HG03103 (cell line): Measurements from ENCODE around the gene PODXL.
"Not testable (repeated sequence)": the region's sequence is repeated elsewhere in the genome, so short reads cannot be mapped to it uniquely, and the experiment has no call there.

Experiments
- ATAC-seq: cut with Tn5 transposase; IDR thresholded peaks from one replicate; pipeline ENCODE4 v1.9.1; 2021; ENCODE audit warnings: low read depth; ENCODE audit not compliant: unreplicated experiment

Gene PODXL

DNA sequence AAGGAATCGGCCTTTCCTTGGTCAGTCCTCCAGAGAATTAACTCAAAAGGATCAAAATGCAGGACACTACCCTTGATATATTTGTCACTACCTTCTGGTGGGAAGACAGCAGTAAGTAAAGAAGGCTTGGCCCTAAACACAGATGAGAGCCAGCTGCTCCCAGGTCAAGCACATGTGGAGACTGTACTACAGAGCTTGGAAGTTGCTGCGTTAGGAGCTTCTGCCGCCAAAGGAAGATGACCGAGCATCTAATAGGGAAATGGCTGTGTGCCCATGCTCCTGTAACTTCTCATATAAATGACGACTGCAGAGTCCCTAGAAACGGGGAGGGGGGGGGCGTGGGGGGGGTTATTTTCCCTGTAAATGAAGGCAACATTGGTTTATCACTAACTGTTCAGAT, 59.0 kb downstream of the PODXL start:
- ATAC-seq: no peak

GRCh38 chr7:131495669-131496498, 60.5 kb downstream of the PODXL start:
- no peak for ATAC-seq

DNA sequence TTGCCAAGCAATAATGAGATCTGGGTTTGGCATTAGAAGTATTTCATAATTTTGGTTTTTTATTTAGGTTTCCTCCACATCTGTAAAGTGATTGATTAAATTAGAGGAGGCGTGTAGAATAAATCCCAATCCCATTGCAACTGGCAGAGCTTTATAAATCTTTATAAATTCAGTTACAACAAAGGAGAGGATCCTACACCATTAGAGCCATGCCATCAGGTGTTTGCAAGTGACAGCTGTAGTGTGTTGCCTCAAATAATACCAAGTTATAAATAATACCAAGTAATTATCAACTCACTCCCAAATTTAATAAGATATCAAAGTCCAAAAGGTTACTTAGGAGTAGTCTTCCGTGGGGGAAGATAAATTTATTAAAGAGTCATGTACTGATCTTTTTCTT, 62.2 kb downstream of the PODXL start:
- no peak for ATAC-seq

GRCh38 chr7:131493581-131493980, 62.8 kb downstream of the PODXL start:
- no peak for ATAC-seq

GRCh38 chr7:131493081-131493480, 63.3 kb downstream of the PODXL start:
- no peak for ATAC-seq

DNA sequence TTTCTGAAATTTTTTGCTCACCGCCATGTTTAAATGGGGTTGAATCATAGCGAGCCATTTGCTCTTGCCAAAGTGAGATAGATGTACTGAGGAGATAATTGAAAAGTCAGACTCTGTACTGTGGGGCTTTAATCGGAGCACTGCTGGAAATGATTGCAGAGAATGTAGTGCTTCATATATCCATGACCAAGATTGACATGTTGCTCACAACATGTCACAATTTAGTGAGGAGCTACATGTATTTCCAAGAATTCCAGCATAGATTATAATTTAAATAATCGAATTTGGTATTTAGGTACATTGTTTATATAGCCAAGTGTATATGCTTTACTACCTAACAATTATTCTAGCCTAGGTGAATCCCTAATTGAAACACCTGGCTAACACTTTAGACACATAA, 66.5 kb downstream of the PODXL start:
- no peak for ATAC-seq

DNA sequence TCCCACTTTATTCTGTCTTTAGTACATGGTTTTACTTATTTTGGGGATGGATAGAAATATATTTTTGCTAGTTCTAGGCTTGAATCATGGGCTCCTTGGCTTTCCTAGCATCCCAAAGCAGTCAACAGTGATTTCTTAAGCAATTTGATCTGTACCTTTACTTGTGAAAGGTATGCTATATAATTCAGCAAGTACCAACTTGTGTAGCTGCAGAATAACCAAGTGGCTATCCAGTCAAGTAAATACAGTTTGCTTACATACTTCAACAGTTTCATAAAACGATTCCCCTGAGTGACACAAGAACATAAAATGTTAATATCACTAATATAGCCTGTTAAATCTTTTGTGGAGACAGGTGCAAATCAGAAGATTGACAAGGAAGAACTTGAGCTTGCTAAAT, 67.2 kb downstream of the PODXL start:
- ATAC-seq: no peak

GRCh38 chr7:131488361-131488760, 68.1 kb downstream of the PODXL start:
- ATAC-seq: no peak

GRCh38 chr7:131487217-131487616, 69.2 kb downstream of the PODXL start:
- no peak for ATAC-seq

DNA sequence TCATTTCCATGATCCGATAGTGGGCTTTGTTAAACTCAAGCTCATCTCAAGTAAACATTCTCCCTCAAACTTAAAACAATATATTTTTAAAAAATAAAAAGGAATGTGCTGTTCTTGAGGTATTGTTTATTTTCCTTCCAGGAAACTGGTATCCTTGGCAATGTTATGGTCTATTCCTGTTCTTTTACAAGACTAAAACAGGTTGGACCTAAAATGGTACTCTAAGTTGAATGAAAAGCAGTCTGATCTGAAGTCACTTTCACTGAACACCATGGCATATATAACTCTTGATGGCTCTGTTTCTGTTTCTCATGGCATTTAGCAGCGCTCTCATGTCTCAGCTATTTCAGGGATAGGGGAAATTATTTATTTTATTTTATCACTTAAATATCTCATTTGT, 70.1 kb downstream of the PODXL start:
- ATAC-seq: no peak

GRCh38 chr7:131483586-131483985, 72.8 kb downstream of the PODXL start:
- ATAC-seq: no peak

- no peak for ATAC-seq
These were observed 73.6 kb downstream of the PODXL start for GRCh38 chr7:131482800-131483199.

DNA sequence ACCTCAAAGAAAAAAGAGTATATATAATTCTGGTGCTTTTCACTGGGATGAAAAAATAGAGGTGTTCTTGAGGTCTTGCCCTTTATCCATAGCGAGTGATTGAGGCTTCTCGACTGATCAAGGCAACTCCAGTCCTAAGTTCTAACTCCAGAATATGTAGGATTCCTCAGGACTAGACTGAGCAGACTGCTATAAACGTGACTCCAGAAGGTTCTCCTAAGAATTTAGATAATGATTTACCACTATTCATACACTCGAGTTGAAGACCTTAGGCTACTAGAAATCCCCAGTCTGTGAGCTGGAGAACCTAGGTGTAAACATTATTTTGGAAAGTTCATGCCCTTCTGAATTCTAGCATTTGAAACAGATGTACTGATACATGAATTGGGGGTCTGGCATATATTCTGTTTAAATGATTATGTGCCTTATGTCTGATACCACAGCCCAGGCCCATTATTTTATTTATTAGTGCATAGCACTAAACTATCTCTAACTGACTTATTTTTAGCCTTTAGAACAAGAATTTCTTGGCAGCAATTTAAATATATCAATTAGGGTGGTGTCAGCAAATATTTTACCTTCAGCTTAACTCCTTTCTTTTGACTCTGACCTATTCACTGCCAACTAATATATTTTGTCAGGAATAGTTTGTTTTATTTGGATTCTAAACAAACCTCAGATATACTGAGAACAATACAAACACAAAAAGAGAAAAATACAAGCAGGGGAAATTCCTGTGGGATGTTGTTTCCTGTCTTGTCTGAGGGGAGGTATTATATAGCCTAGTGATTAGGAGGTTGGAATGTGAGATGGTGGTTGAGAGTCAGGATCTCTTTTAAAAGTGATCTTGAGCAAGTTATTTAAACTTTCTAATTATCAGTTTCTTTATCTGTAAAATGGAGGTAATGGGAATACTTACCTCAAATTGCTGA, 75.8 kb downstream of the PODXL start:
- ATAC-seq: no peak

DNA sequence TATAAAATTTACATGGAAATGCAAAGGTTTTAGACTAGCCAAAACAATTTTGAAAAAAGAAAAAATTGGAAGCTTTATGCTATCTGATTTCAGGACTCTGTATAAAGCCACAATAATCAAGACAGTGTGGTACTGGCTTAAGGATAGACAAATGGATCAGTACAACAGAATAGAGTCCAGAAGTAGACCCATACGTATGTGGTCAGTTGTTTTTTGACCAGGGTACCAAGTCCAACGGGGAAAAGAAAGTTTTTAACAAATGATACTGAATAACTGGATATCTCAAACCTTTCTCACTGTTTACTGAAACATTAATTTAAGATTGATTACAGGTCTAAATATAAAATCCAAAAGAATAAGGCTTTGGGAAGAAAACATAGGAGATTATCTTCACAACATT, 79.7 kb downstream of the PODXL start:
- ATAC-seq: no peak

DNA sequence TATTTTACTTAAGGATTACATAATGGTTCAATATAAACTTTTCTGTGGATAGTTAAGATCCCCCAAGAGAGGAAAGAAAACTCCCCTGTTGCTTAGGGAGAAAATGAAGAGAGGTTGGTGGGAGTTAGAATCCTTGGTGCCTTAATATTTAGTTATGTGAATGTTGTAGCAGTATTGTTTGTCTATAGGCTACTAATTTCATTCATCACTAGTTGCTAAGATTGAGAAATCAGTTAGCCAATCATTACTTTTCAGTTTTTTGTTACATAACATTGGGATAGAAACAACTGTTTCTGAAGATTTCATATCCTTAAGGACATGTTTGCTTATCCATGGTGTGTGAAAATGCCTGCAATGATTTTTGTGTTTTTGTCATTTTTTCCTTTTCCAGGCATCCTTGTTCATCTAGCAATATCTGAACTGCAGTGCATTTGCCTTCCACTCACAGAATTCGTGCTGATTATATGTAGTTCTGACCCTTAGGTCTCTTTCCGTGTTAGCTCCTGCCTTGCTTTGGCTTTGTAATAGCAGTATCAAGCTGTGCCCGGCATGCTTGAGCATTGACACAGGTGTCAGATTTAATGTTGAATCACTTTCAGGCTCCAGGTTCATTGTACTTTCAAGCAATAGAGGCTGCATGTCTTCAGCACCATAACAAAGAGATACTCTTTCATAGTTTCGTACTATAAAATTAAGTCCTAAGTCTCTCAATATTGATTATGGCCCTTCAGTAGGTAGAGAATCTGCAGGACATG, 85.0 kb downstream of the PODXL start:
- ATAC-seq: no peak

GRCh38 chr7:131467788-131468187, 88.6 kb downstream of the PODXL start:
- no peak for ATAC-seq

DNA sequence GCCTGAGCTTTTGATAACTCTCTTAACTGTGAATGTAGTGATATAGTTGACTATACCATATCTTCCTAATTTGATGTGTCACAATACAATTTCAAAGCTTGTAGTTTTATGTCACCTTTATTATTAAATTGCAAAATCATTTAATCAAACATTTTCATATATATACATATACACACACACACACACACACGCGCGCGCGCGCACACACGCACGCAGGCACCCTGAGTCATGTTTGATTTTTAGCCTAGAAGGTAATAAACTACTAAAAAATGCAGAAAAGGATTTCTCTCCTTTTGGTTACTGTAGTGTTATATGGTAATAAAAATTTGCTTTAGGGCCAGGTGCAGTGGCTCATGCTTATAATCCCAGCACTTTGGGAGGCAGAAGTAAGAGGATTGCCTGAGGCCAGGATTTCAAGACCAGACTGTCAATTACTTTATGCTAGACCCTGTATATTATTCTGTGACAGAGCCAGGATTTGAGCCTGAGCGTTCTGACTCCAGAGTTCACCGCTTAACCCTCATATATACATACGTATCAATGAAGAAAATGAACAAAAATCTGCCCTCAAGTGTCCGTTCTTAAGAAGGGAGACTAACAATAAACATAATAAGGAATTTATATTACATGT, 89.6 kb downstream of the PODXL start:
- no peak for ATAC-seq

DNA sequence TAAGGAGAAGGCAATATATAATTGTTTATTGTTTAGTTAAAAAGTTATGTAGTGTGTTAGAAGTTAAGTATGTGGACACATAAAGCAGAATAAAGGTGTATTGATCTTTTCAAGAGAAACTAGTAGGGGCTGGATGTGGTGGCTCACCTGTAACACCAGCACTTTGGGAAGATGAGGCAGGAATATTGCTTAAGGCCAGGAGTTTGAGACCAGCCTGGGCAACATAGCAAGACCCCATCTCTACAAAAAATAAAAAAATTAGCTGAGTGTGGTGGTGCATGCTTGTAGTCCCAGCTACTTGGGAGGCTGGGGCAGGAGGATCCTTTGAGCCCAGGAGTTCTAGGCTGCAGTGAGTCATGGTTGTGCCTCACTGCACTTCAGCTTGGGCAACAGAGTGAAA, 93.7 kb downstream of the PODXL start:
- not testable (repeated sequence) for ATAC-seq

- ATAC-seq: no peak
These were observed 94.4 kb downstream of the PODXL start for GRCh38 chr7:131462059-131462458.

DNA sequence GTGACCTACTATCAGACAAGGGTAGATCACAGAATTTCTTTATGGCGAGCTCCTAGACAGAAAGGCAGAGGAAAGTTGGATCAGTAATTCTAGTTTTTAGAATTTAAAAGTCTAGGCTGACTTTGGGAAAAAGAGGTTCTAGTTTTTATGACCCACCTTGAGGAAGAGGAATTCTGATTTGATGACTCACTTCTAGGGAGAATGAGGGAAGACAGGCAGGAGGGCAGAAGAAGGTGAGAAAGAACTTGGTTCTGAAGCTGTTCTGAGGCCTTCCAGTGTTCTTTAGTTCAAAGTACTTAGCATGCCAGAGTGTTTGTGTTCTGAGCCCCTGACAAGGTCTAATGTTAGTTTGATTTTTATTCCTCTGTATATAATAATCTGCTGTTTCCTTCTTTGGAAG, 97.2 kb downstream of the PODXL start:
- ATAC-seq: no peak
